Measurements from ENCODE around the gene SDK1. TPM values are rescaled to one million over a fixed set of nuclear protein-coding genes. Genes with fewer than 3 reads are reported as not detected.

Gene SDK1
- total and polyA plus RNA-seq, 2 donors (not counting 3 experiments of a cell fraction or from before 2014, with no cell fraction given) = 1.6 to 3.9 TPM

DNA sequence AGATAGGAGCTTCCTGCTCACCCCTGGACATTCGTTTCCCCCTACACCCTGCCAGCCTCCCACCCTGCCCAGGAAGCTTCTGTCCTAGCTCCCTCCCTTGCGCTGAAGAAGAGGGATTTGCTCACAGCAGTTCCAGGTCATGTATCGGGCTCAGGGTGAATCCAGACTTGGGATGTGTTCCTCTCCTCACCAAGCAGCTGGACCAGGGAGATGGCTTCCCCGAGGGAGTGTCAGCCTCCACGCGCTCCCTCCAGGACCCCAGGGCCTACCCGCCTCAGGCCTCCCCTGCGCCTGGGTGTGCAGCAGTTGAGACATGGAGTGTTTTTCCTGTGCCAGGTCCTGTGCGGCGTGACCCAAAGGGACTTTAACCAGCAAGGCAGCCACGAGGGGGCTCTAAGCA lies 945.5 kb downstream of the SDK1 start:
- no peak for TF ChIP-seq POLR2AphosphoS5 (IDR thresholded peaks at IDR 0.05; ENCODE audit: insufficient read depth, low read depth, low read length)
- Histone ChIP-seq H3K4me1 (ENCODE audit: control insufficient read depth, extremely low read depth, insufficient read depth, low read length) (no peaks in the 10 kb centered on the region), H4K20me1 (replicated peaks; ENCODE audit: control insufficient read depth, extremely low read depth, insufficient read depth, low read length) (no peaks in the 10 kb centered on the region), H3K36me3 (ENCODE audit: control insufficient read depth in 2 of 2, extremely low read depth in 1 of 2, insufficient read depth in 2 of 2, low read length in 2 of 2) (no peaks in the 10 kb centered on the region), H3K27me3 (ENCODE audit: control insufficient read depth in 2 of 2, insufficient read depth in 2 of 2, low read length in 2 of 2) (no peaks in the 10 kb centered on the region), H3K9me1 (replicated peaks; ENCODE audit: control insufficient read depth, extremely low read depth, insufficient read depth, low read length) (no peaks in the 10 kb centered on the region), H3K4me2 (ENCODE audit: insufficient read depth, low read length) (no peak overlapping the region), H3K9me3 (replicated peaks; ENCODE audit: control insufficient read depth, insufficient read depth, low read length) (no peaks in the 10 kb centered on the region), H3K4me3 (replicated peaks in 1 of 3; ENCODE audit: insufficient read depth in 1 of 3, low read depth in 1 of 3, low read length in 3 of 3) (no peak overlapping the region), H2AFZ (ENCODE audit: low read depth, low read length) (no peak overlapping the region), H3K27ac (ENCODE audit: insufficient read depth, low read depth, low read length) (no peak overlapping the region), H3K9ac (replicated peaks; ENCODE audit: extremely low read depth, insufficient read depth, low read length) (no peak overlapping the region), H3K79me2 (ENCODE audit: control insufficient read depth, insufficient read depth, low read length) (no peaks in the 10 kb centered on the region)
- FAIRE-seq = no peak
- intact Hi-C loops (cut with micrococcal nuclease) (no loop called here), dilution Hi-C loops (cut with MboI; ENCODE audit: extremely low pct_ligation_motif_present, low sequenced_read_pairs) (no loop called here)
- ChIA-PET POLR2A (no interaction called here), CTCF (no interaction called here)
- no peak for DNase-seq (ENCODE audit: low read depth, low spot score)
- no TSS peak for BruUV-seq (replicated peaks)

DNA sequence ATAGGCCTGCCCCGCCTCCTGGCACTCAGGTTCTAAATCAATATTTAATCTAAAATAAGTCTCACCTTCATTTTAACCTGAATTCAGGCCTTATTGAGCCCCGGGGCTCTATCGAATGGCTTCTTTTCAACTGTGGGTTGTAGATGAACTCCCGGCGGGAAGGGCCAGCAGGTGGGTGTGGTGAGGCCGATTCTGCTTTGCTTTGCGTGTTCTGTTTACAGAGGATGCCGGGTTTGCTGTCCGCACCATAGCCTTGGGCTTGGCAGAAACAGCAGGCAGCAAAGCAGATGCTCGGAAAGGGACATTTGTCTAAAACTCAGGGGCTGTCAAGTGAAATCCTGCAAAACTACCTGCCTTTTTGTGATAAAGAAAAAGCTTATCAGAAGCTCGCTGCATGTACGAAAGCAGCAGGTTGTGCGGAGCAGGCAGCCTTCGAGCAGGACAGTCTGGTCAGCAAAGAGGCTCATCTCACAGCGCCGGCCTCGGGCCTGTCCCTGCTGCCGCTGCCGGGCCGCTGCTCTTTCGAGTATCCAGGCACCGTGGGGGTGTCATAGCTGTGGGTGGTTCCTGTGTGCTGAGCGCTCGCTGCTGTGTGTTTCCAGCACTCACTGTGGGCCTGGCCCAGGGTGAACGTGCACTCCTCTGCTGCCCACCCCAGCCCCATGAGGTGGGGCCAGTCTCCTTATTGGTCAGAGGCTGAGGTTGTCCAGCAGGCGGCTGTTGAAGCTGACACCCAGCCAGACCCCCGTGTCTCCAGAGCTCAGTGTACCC lies 946.2 kb downstream of the SDK1 start:
- Histone ChIP-seq H3K27ac (ENCODE audit: insufficient read depth, low read depth, low read length) (no peak overlapping the region), H3K9ac (replicated peaks; ENCODE audit: extremely low read depth, insufficient read depth, low read length) (no peak overlapping the region), H3K4me2 (ENCODE audit: insufficient read depth, low read length) (no peak overlapping the region), H3K27me3 (ENCODE audit: control insufficient read depth in 2 of 2, insufficient read depth in 2 of 2, low read length in 2 of 2) (no peaks in the 10 kb centered on the region), H3K4me3 (replicated peaks in 1 of 3; ENCODE audit: insufficient read depth in 1 of 3, low read depth in 1 of 3, low read length in 3 of 3) (no peak overlapping the region), H4K20me1 (replicated peaks; ENCODE audit: control insufficient read depth, extremely low read depth, insufficient read depth, low read length) (no peaks in the 10 kb centered on the region), H3K9me1 (replicated peaks; ENCODE audit: control insufficient read depth, extremely low read depth, insufficient read depth, low read length) (no peaks in the 10 kb centered on the region), H3K36me3 (ENCODE audit: control insufficient read depth in 2 of 2, extremely low read depth in 1 of 2, insufficient read depth in 2 of 2, low read length in 2 of 2) (no peaks in the 10 kb centered on the region), H3K79me2 (ENCODE audit: control insufficient read depth, insufficient read depth, low read length) (no peaks in the 10 kb centered on the region), H2AFZ (ENCODE audit: low read depth, low read length) (no peak overlapping the region), H3K4me1 (ENCODE audit: control insufficient read depth, extremely low read depth, insufficient read depth, low read length) (no peaks in the 10 kb centered on the region), H3K9me3 (replicated peaks; ENCODE audit: control insufficient read depth, insufficient read depth, low read length) (no peaks in the 10 kb centered on the region)
- intact Hi-C loops (cut with micrococcal nuclease) = no loop called here
- BruUV-seq (replicated peaks) = no TSS peak
- FAIRE-seq = no peak
- CTCF ChIA-PET = no interaction called here
- TF ChIP-seq, protein P1, sequence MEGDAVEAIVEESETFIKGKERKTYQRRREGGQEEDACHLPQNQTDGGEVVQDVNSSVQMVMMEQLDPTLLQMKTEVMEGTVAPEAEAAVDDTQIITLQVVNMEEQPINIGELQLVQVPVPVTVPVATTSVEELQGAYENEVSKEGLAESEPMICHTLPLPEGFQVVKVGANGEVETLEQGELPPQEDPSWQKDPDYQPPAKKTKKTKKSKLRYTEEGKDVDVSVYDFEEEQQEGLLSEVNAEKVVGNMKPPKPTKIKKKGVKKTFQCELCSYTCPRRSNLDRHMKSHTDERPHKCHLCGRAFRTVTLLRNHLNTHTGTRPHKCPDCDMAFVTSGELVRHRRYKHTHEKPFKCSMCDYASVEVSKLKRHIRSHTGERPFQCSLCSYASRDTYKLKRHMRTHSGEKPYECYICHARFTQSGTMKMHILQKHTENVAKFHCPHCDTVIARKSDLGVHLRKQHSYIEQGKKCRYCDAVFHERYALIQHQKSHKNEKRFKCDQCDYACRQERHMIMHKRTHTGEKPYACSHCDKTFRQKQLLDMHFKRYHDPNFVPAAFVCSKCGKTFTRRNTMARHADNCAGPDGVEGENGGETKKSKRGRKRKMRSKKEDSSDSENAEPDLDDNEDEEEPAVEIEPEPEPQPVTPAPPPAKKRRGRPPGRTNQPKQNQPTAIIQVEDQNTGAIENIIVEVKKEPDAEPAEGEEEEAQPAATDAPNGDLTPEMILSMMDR (IDR thresholded peaks at IDR 0.05; ENCODE audit: extremely low read depth in 1 of 2, insufficient read depth in 1 of 2, low read depth in 1 of 2, low read length in 2 of 2) = no peak
- no peak for TF ChIP-seq EZH2 (IDR thresholded peaks at IDR 0.05; ENCODE audit: borderline replicate concordance, low read depth, low read length, severe bottlenecking)
- no peak for TF ChIP-seq POLR2A (IDR thresholded peaks at IDR 0.05; ENCODE audit: low read depth, low read length)
- no peak for TF ChIP-seq MYC (IDR thresholded peaks at IDR 0.05; ENCODE audit: low read depth, low read length)
- TF ChIP-seq, protein P2, sequence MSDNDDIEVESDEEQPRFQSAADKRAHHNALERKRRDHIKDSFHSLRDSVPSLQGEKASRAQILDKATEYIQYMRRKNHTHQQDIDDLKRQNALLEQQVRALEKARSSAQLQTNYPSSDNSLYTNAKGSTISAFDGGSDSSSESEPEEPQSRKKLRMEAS (IDR thresholded peaks at IDR 0.05; ENCODE audit: insufficient read depth, insufficient read length) = no peak
- no peak for TF ChIP-seq GATA2 (IDR thresholded peaks at IDR 0.05; ENCODE audit: insufficient read depth, insufficient read length, low read depth, low read length)
- TF ChIP-seq JUN (IDR thresholded peaks at IDR 0.05; ENCODE audit: borderline replicate concordance, insufficient read depth, insufficient read length, low read depth) = no peak
- TF ChIP-seq POLR2AphosphoS5 (IDR thresholded peaks at IDR 0.05; ENCODE audit: insufficient read depth, low read depth, low read length) = no peak
- no peak for TF ChIP-seq FOS (IDR thresholded peaks at IDR 0.05; ENCODE audit: borderline replicate concordance, insufficient read depth, low read length)
- POLR2A ChIA-PET = no interaction called here
- no peak for DNase-seq (ENCODE audit: low read depth, low spot score)
- dilution Hi-C loops (cut with MboI; ENCODE audit: extremely low pct_ligation_motif_present, low sequenced_read_pairs) = no loop called here

Data from endothelial cell of umbilical vein (primary cell).